GM18517 (cell line): ENCODE data around the gene BCO1.

Experiments
- ATAC-seq: cut with Tn5 transposase; IDR thresholded peaks from one replicate; pipeline ENCODE4 v1.9.1; 2021; ENCODE audit warnings: mild to moderate bottlenecking, moderate library complexity; ENCODE audit not compliant: unreplicated experiment

BCO1 gene

DNA sequence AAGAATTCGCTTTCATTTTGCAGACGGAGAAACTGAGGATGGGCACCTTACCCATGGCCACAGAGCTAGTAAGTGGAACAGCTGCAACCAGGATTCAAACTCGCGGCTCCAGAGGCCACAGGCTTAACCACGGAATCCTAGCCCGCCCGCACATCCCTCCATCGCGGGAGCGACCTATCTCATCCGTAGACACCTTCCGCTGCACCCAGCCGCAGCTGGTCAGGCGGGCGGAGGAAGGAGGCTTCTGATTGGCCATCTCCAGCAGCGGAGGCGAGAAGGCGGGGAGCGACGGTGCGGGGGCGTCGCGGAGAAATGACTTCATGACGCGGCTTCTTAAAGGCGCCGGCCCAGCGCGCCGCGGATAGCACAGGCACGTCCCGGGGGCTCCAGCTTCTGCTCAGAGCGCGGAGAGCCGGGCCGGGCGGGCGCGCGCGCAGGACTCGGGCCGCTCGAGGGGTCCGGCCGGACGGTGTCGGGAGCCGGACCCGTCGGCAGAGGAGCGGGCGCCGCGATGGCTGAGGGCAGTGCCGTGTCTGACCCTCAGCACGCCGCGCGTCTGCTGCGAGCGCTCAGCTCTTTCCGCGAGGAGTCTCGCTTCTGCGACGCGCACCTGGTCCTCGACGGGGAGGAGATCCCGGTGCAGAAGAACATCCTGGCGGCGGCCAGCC, 76.2 kb downstream of the BCO1 start, which contains the start of gene GAN:
Gene GAN (plus strand): TSS at position 360 of the 668 bp plus-strand sequence. CDS start 152 bp downstream, at position 512.
- ATAC-seq, result peak; percentile 95

- ATAC-seq, result peak; percentile 30
Observed at GRCh38 chr16:81315271-81316175, 77.0 kb downstream of the BCO1 start.

DNA sequence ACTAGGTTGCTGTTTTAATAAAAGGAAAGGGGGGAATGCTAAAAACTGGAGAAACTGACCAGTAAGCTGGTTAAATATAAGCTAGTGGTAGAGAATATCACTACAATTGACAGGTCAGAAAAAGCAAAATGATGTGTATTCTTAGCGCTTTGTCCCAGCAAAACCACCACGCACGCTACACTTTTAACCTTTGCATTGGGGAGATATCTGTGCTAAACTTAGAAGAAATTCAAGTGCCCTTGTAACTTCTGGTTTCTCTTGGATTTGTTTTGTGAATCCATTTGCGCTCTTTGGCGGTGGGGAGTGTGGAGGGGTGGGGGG, 77.6 kb downstream of the BCO1 start:
- ATAC-seq, result no peak

DNA sequence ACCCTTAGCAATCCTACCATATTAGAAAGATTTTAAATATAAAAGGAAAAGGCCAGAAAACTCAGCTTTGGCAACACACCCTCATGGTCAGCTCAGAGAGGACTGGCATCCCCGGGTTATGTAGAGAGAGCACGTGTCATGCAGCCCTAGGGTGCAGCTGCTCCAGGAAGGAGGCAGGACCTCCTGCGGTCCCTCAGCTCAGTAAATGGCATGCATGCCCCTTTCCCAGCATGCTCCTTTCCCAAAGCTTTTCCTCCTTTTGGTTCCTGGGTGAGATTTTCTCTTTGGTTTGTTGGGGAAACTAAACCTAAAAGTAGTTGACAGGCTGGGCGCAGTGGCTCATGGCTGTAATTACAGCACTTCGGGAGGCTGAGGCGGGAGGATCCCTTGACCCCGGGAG, 80.2 kb downstream of the BCO1 start:
- no peak for ATAC-seq

DNA sequence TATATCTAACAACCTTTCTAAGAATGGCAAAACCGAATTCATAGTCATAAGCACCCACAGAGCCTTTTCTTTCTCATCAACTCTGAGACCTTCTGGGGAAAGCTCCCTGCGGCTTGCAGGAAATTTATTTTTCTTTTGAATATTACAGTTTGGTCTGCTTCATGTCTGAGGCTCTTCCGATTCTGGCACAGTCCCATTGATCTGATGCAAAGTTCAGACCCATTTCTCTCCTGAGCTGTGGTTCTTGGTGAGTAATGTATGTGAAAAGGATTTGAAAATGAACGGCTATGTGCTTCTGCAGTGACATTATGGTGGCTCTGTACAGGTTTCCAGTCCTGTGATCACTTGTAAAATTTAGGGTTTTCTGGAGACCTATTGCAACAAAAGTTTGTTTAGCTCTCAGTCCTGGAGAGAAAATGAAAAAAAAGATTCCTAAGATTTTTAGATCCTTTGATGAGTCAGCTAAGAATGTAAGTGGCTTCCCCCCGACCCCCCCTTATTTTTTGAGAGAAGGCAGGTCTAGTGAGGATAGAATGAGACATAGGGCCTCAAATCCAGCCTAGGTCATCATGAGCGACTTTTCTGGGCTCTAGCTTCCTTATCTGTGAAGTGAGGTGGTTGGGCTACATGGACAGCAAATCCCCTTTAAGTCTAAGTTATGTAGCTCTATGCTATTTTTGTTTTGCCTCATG, 80.9 kb downstream of the BCO1 start:
- no peak for ATAC-seq

DNA sequence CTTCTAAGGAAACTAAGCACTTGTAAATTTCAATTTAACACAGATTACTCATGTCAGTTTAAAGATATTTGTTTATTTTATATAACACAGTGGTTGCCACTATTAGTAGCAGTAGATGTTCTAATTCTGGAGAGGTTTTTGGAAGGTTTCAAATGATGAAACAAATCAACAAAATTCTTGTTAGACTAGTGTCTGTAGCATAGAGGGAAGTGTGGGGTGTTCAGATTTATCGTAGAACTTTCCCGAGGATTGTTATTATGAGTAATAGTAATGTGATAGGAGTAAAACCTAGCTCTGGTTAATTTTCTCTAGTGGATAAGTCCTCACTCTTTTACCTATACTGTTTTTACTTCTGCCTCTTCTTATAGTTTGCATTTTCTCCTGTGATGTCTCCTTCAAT, 82.5 kb downstream of the BCO1 start:
- no peak for ATAC-seq

- no peak for ATAC-seq
Observed at GRCh38 chr16:81321536-81321935, 83.0 kb downstream of the BCO1 start.

DNA sequence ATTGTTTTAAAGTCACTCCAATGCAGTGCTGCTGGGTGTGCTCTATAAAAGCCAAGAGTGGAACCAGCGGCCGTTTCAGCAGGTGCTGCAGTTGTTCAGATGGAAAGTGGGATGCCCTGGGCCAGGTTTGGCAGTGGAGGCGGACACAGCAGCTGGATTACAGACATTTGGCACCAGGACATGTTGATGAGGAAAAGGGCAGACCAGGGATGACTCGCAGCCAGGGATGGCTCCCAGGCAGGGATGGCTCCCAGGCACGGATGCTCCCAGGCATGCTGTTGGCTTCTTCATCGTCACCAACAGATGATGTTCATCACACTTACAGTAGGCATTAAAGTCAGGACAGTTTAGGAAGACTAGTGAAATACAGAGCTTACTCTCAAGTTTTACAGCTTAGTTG, 86.3 kb downstream of the BCO1 start:
- no peak for ATAC-seq

- ATAC-seq, result no peak
Observed at GRCh38 chr16:81327011-81327410, 88.5 kb downstream of the BCO1 start.

GRCh38 chr16:81327447-81328196, 89.1 kb downstream of the BCO1 start:
- ATAC-seq, result no peak

- no peak for ATAC-seq
Observed at GRCh38 chr16:81329947-81330346, 91.5 kb downstream of the BCO1 start.

GRCh38 chr16:81333356-81333755, 94.9 kb downstream of the BCO1 start:
- no peak for ATAC-seq

DNA sequence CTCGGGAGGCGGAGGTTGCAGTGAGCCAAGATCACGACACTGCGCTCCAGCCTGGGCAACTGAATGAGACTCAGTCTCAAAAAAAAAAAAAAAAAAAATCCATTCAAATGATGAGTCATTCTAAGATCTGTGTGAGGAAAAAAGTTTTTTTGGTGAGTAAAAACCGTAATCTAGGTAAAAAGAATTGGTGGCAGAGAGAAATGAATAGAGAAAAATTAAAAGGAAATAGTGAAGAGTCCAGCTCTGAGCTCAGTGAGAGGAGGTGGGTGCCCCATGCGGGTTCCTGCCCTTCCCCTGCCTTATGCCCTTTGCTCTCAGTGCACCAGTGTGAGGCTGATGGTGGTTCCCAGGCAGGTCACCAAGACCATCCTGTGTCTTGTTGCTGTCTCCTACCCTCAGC, 97.2 kb downstream of the BCO1 start:
- ATAC-seq, result no peak

- no peak for ATAC-seq
Observed at GRCh38 chr16:81337097-81337496, 98.6 kb downstream of the BCO1 start.
